PC-9 (cell line): ENCODE measurements around the gene CDC5L.

Experiments
- EZH2 ChIP-seq: fragments of 200-600 bp; sonication (generic); IDR thresholded peaks from 2 replicates; pipeline ENCODE4 v1.8.0; 2017; ENCODE audit warnings: antibody characterized with exemption, low read depth
- TF ChIP-seq, protein P1 (sequence below): fragments of 200-600 bp; sonication (generic); conservative IDR thresholded peaks from 2 replicates; pipeline ENCODE4 v1.6.1; 2017; ENCODE audit warnings: mixed run types, antibody characterized with exemption, mild to moderate bottlenecking, moderate library complexity

DNA sequence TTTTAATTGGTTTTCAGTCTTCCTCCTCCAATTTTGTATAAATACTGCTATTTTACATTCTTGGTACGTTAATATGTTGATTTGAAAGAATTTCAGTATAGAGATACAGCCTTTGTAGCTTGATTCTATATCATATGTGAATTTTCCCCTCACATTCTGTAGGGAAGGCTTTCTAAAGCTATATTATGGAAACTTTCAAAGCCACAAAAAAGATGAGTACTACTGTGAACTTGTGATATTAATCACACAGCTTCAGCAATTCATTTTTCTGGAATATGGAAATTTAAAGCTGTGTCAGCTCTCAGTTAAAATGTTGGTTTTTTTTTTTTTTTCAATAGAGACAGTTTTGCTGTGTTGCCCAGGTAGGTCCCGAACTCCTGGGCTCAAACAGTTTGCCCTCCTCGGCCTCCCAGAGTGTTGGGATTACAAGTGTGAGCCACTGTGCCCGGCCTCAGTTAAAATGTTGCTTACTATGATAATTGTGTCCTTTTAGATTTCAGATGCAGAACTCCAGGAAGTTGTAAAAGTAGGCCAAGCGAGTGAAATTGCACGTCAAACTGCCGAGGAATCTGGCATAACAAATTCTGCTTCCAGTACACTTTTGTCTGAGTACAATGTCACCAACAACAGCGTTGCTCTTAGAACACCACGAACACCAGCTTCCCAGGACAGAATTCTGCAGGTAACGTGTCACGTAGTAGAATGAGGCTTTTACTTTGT, 20.6 kb downstream of the CDC5L start:
- TF ChIP-seq, protein P1, sequence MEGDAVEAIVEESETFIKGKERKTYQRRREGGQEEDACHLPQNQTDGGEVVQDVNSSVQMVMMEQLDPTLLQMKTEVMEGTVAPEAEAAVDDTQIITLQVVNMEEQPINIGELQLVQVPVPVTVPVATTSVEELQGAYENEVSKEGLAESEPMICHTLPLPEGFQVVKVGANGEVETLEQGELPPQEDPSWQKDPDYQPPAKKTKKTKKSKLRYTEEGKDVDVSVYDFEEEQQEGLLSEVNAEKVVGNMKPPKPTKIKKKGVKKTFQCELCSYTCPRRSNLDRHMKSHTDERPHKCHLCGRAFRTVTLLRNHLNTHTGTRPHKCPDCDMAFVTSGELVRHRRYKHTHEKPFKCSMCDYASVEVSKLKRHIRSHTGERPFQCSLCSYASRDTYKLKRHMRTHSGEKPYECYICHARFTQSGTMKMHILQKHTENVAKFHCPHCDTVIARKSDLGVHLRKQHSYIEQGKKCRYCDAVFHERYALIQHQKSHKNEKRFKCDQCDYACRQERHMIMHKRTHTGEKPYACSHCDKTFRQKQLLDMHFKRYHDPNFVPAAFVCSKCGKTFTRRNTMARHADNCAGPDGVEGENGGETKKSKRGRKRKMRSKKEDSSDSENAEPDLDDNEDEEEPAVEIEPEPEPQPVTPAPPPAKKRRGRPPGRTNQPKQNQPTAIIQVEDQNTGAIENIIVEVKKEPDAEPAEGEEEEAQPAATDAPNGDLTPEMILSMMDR, result no peak
- TF ChIP-seq EZH2, result no peak
